Measurements from ENCODE around the gene GPBAR1. TPM values are rescaled to one million over a fixed set of nuclear protein-coding genes. Genes with fewer than 3 reads are reported as not detected.

The GPBAR1 gene
- total and polyA plus RNA-seq, 9 of the 15 experiments (the other 6 are each of a cell fraction or from before 2014, with no cell fraction given), result not detected

- TF ChIP-seq HEY1 (CRISPR knock-in tag; IDR thresholded peaks at IDR 0.05; ENCODE audit: borderline replicate concordance) (no peak), CBFB (CRISPR knock-in tag; IDR thresholded peaks at IDR 0.05) (no peak), CBX2 (IDR thresholded peaks at IDR 0.05; ENCODE audit: insufficient read depth, low read length, poor library complexity, severe bottlenecking) (no peak), E2F8 (IDR thresholded peaks at IDR 0.05; ENCODE audit: low read depth, partially characterized antibody) (no peak), ZNF717 (CRISPR knock-in tag; IDR thresholded peaks at IDR 0.05) (no peak), CTBP1 (IDR thresholded peaks at IDR 0.05; ENCODE audit: borderline replicate concordance) (no peak), ADNP (tag; IDR thresholded peaks at IDR 0.05) (no peak), CC2D1A (IDR thresholded peaks at IDR 0.05) (no peak), BHLHE40 (IDR thresholded peaks at IDR 0.05; ENCODE audit: low read length) (no peak)
- TF ChIP-seq, protein P1, sequence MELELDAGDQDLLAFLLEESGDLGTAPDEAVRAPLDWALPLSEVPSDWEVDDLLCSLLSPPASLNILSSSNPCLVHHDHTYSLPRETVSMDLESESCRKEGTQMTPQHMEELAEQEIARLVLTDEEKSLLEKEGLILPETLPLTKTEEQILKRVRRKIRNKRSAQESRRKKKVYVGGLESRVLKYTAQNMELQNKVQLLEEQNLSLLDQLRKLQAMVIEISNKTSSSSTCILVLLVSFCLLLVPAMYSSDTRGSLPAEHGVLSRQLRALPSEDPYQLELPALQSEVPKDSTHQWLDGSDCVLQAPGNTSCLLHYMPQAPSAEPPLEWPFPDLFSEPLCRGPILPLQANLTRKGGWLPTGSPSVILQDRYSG (tag; conservative IDR thresholded peaks at IDR 0.05; ENCODE audit: low read depth), result no peak
- no peak overlapping the region for H2AFZ ChIP-seq (ENCODE audit: low read depth, low read length)
Observed at GRCh38 chr2:218236829-218237228, 24.0 kb upstream of the GPBAR1 start.

More at GRCh38 chr2:218236829-218237228, 24.0 kb upstream of the GPBAR1 start:
- POLR2A ChIA-PET, result no interaction called here
- in situ Hi-C loops (cut with MboI), result no loop called here
- no peaks in the 10 kb centered on the region for H3K9me1 ChIP-seq (ENCODE audit: control insufficient read depth, insufficient read depth, low read length)
- no peak overlapping the region for H3K4me3 ChIP-seq
- no peaks in the 10 kb centered on the region for H3K4me1 ChIP-seq (replicated peaks in 1 of 2; ENCODE audit: control insufficient read depth in 2 of 2, insufficient read depth in 2 of 2, low read length in 2 of 2)
- H3K27ac ChIP-seq (ENCODE audit: extremely low read depth, low read depth, low read length), result no peak overlapping the region
- no TSS peak for BruUV-seq (replicated peaks)
- CTCF ChIA-PET (ENCODE audit: low intra/inter-chr PET ratio), result no interaction called here
- H3K9me3 ChIP-seq (replicated peaks; ENCODE audit: control insufficient read depth, insufficient read depth, low read depth, low read length), result no peaks in the 10 kb centered on the region
- ATAC-seq (no peak), FAIRE-seq (no peak), DNase-seq (ENCODE audit: extremely low read depth in 1 of 4, low spot score in 3 of 4) (no peak)
- peaks cover 72% of the 10 kb centered on the region for H3K36me3 ChIP-seq (ENCODE audit: control insufficient read depth, insufficient read depth, low read length)
- H3K27me3 ChIP-seq (ENCODE audit: control insufficient read depth in 2 of 2, insufficient read depth in 2 of 2, low read length in 2 of 2), result no peaks in the 10 kb centered on the region
- no peak overlapping the region for H3K4me2 ChIP-seq (ENCODE audit: insufficient read depth, low read length)
- no peaks in the 10 kb centered on the region for H3K79me2 ChIP-seq (ENCODE audit: control insufficient read depth, insufficient read depth, low read length)
- intact Hi-C loops (cut with micrococcal nuclease), result no loop called here
- WGBS (ENCODE audit: insufficient coverage, low coverage, missing lambda C conversion rate), result 95% methylated on average over 4 of the region's 4 CpGs
- H3K9ac ChIP-seq (ENCODE audit: insufficient read depth in 1 of 2, low read depth in 2 of 2, low read length in 2 of 2), result no peak overlapping the region
- no peaks in the 10 kb centered on the region for H4K20me1 ChIP-seq (replicated peaks; ENCODE audit: control insufficient read depth, insufficient read depth, low read length)

All from K562 (cell line).